K562 (cell line): ENCODE measurements around the gene MOCOS. TPM values are rescaled to one million over a fixed set of nuclear protein-coding genes. Genes with fewer than 3 reads are reported as not detected.

Experiments used
- ATAC-seq: fragments of 200-7000 bp; cut with Tn5 transposase; 3 replicates; pipeline ENCODE4 v1.9.1; 2020; ENCODE audit warnings: moderate library complexity
- BruUV-seq: library from RNA; stranded (reverse); fragments of 400-500 nt; replicated peaks from 2 replicates; lab custom pipeline; 2021; lab: Mats Ljungman, UMichigan
- CTCF ChIA-PET: fragments of 300-600 bp; formaldehyde crosslinking; extraction: SDS; loops from one replicate; lab custom pipeline; 2021; ENCODE audit warnings: low intra/inter-chr PET ratio; lab: Yijun Ruan, JAX
- POLR2A ChIA-PET: fragments of 300-600, 350-650 bp; sonication (Branson Sonifier 250); formaldehyde crosslinking; extraction: SDS; loops from one replicate; lab custom pipeline; 2021; ENCODE audit warnings: antibody characterized with exemption, inconsistent platforms; lab: Yijun Ruan, JAX
- DNase-seq, 4 experiments: peaks; one replicate each; pipeline versions ENCODE4 v3.0.0 to v3.0.0-alpha.2; 2011 to 2018; ENCODE audit warnings: low spot score in 3 of 4, mixed read lengths in 3 of 4; ENCODE audit errors: extremely low read depth in 1 of 4
- FAIRE-seq: peaks from 2 replicates; lab custom pipeline; 2011; peaks lifted over from hg19 to GRCh38; lab: Jason Lieb, UNC
- H2AFZ ChIP-seq: 2 replicates; pipeline ENCODE4 v1.6.0; 2011; ENCODE audit warnings: low read depth, low read length, control low read depth, inconsistent platforms
- H3K27ac ChIP-seq: fragments of 200-600 bp; 3 replicates; pipeline ENCODE4 v1.8.0; 2011; ENCODE audit warnings: low read depth, mild to moderate bottlenecking, control low read depth, inconsistent platforms, low read length, moderate library complexity, mixed read lengths; ENCODE audit errors: extremely low read depth
- H3K27me3 ChIP-seq, 2 experiments: fragments of 300-600 bp in 1 of 2; 2 replicates in 1 of 2; 3 replicates in 1 of 2; pipeline versions ENCODE4 v1.6.0 to v1.8.0; 2011; ENCODE audit warnings: inconsistent platforms in 2 of 2, low read length in 2 of 2, mild to moderate bottlenecking in 1 of 2, mixed read lengths in 1 of 2, moderate library complexity in 1 of 2; ENCODE audit not compliant: control insufficient read depth in 2 of 2, insufficient read depth in 2 of 2
- H3K36me3 ChIP-seq: fragments of 300-600 bp; 3 replicates; pipeline ENCODE4 v1.8.0; 2011; ENCODE audit warnings: mild to moderate bottlenecking, low read length, inconsistent platforms; ENCODE audit not compliant: control insufficient read depth, insufficient read depth
- H3K4me1 ChIP-seq, 2 experiments: fragments of 200-600 bp in 1 of 2; replicated peaks in 1 of 2; 2 replicates in 1 of 2; 3 replicates in 1 of 2; pipeline versions ENCODE4 v1.5.1 to v1.8.0; 2011; ENCODE audit warnings: inconsistent platforms in 2 of 2, low read length in 2 of 2, mild to moderate bottlenecking in 1 of 2, mixed read lengths in 1 of 2, moderate library complexity in 1 of 2; ENCODE audit not compliant: control insufficient read depth in 2 of 2, insufficient read depth in 2 of 2
- H3K4me2 ChIP-seq: 2 replicates; pipeline ENCODE4 v1.6.1; 2011; ENCODE audit warnings: low read length, control low read depth, inconsistent platforms, mixed read lengths; ENCODE audit not compliant: insufficient read depth
- H3K4me3 ChIP-seq: fragments of 200-600 bp; sonication (generic), shearing (Covaris generic); 2 replicates; pipeline ENCODE4 v1.5.1; 2016; ENCODE audit warnings: control low read depth, inconsistent platforms
- H3K79me2 ChIP-seq: fragments of 200-600 bp; 3 replicates; pipeline ENCODE4 v1.8.0; 2011; ENCODE audit warnings: low read length, inconsistent platforms; ENCODE audit not compliant: control insufficient read depth, insufficient read depth
- H3K9ac ChIP-seq, 2 experiments: 2 replicates each; pipeline versions ENCODE4 v1.6.0 to v1.6.1; 2011; ENCODE audit warnings: low read depth in 2 of 2, low read length in 2 of 2, control low read depth in 1 of 2, inconsistent platforms in 1 of 2, mild to moderate bottlenecking in 1 of 2, mixed read lengths in 1 of 2; ENCODE audit not compliant: insufficient read depth in 1 of 2
- H3K9me1 ChIP-seq: one replicate; pipeline ENCODE4 v1.6.0; 2011; ENCODE audit warnings: inconsistent platforms, mild to moderate bottlenecking, low read length, moderate library complexity; ENCODE audit not compliant: control insufficient read depth, insufficient read depth
- H3K9me3 ChIP-seq: replicated peaks from 2 replicates; pipeline ENCODE4 v1.5.1; 2011; ENCODE audit warnings: low read depth, low read length, inconsistent platforms; ENCODE audit not compliant: control insufficient read depth, insufficient read depth
- H4K20me1 ChIP-seq: replicated peaks from 2 replicates; pipeline ENCODE4 v1.6.1; 2011; ENCODE audit warnings: low read length, inconsistent platforms, mixed read lengths; ENCODE audit not compliant: control insufficient read depth, insufficient read depth
- CAMTA2 ChIP-seq: fragments of 250-450 bp; sonication (Bioruptor Pico); conservative IDR thresholded peaks from 2 replicates; pipeline ENCODE4 v1.5.1; 2022
- CBX5 ChIP-seq: IDR thresholded peaks from 2 replicates; pipeline ENCODE4 v1.6.1; 2014; ENCODE audit warnings: low read depth, borderline replicate concordance
- CC2D1A ChIP-seq: fragments of 450-650 bp; IDR thresholded peaks from 2 replicates; pipeline ENCODE4 v1.6.1; 2017; ENCODE audit warnings: mild to moderate bottlenecking
- E2F6 ChIP-seq, 2 experiments: IDR thresholded peaks; 2 replicates each; pipeline ENCODE4 v1.6.1; 2011; ENCODE audit warnings: borderline replicate concordance in 1 of 2, control low read depth in 1 of 2, low read depth in 1 of 2, low read length in 1 of 2, mild to moderate bottlenecking in 1 of 2, mixed read lengths in 1 of 2, moderate library complexity in 1 of 2; ENCODE audit not compliant: insufficient read depth in 1 of 2, insufficient read length in 1 of 2, poor library complexity in 1 of 2, severe bottlenecking in 1 of 2; ENCODE audit errors: extremely low read depth in 1 of 2
- FOXM1 ChIP-seq, 2 experiments: fragments of 450-650 bp in 1 of 2; sonication (generic) in 1 of 2; formaldehyde crosslinking in 1 of 2; IDR thresholded peaks; 2 replicates each; pipeline versions ENCODE4 v1.6.1 to v1.9.0; 2017 to 2022; ENCODE audit warnings: low read depth in 2 of 2, mild to moderate bottlenecking in 2 of 2, missing genetic modification reagents in 1 of 2, moderate library complexity in 1 of 2
- HDAC3 ChIP-seq: fragments of 450-650 bp; IDR thresholded peaks from 2 replicates; pipeline ENCODE4 v1.6.1; 2018; ENCODE audit warnings: borderline replicate concordance, mild to moderate bottlenecking, moderate library complexity; ENCODE audit not compliant: partially characterized antibody
- HMBOX1 ChIP-seq: sonication (generic); IDR thresholded peaks from 2 replicates; pipeline ENCODE4 v1.6.1; 2016
- RBM39 ChIP-seq: fragments of 200-400 bp; formaldehyde crosslinking; optimal IDR thresholded peaks from 2 replicates; pipeline ENCODE3; 2018; ENCODE audit warnings: low read depth, low read length
- RUNX1 ChIP-seq: sonication (generic); IDR thresholded peaks from 2 replicates; pipeline ENCODE4 v1.6.1; 2016; ENCODE audit warnings: antibody characterized with exemption, low read depth
- TFE3 ChIP-seq: fragments of 450-650 bp; formaldehyde crosslinking; IDR thresholded peaks from 2 replicates; pipeline ENCODE4 v1.4.0; 2020; ENCODE audit warnings: mild to moderate bottlenecking, mixed read lengths
- TOE1 ChIP-seq, 2 experiments: fragments of 450-650 bp in 1 of 2; sonication (generic) in 1 of 2; formaldehyde crosslinking in 1 of 2; IDR thresholded peaks; 2 replicates each; pipeline versions ENCODE4 v1.7.1 to v1.8.0; 2016 to 2022; ENCODE audit warnings: borderline replicate concordance in 2 of 2, mild to moderate bottlenecking in 2 of 2, antibody characterized with exemption in 1 of 2, inconsistent platforms in 1 of 2, low read depth in 1 of 2, missing genetic modification reagents in 1 of 2, moderate library complexity in 1 of 2
- UBTF ChIP-seq, 2 experiments: IDR thresholded peaks; 2 replicates each; pipeline ENCODE4 v1.6.1; 2012; ENCODE audit warnings: improper control_type of control experiment in 2 of 2, low read depth in 2 of 2, low read length in 2 of 2, borderline replicate concordance in 1 of 2
- WGBS: fragments of 100-300 bp; shearing (Covaris generic); methylation state at CpG from one replicate; pipeline ENCODE4 v1.1.6; 2016; ENCODE audit warnings: low coverage, mixed read lengths; ENCODE audit not compliant: insufficient coverage; ENCODE audit errors: missing lambda C conversion rate; 5-methylcytosine and 5-hydroxymethylcytosine counted together
- in situ Hi-C: fragments of 300-500 bp; cut with MboI; formaldehyde crosslinking; loops from 4 replicates; pipeline ENCODE4 v1.15.0; 2018; ENCODE audit warnings: inconsistent platforms, mixed read lengths
- intact Hi-C: fragments of 100-400 bp; cut with micrococcal nuclease; formaldehyde crosslinking; loops from 2 replicates; pipeline ENCODE4 v1.14.2; 2022
- polyA plus RNA-seq, 8 experiments: library from polyadenylated mRNA; depleted of rRNA in 4 of 8; stranded (reverse) in 5 of 8; unstranded in 3 of 8; fragments of >200 nt; fragmentation: Nextera tagmentation in 2 of 8; fragmentation: Illumina TruSeq in 1 of 8; extraction: Ambion mirVana in 2 of 8; extraction: Trizol in 1 of 8; gene quantifications; 2 replicates each; pipeline versions ENCODE4 v1.2.1 to v1.2.3, GENCODE V29; 2011 to 2014; ENCODE audit warnings: inconsistent platforms in 1 of 8, missing spikeins in 1 of 8
- total RNA-seq, 7 experiments: library from RNA; depleted of rRNA in 6 of 7; stranded (reverse); fragments of >200 nt in 6 of 7; fragmentation: Illumina TruSeq in 2 of 7; extraction: Trizol in 2 of 7; gene quantifications; 2 replicates each; pipeline versions ENCODE4 v1.2.1 to v1.2.3, GENCODE V29; 2011 to 2021; ENCODE audit warnings: low replicate concordance in 1 of 7

Gene MOCOS
- total and polyA plus RNA-seq, 9 of the 15 experiments (the other 6 are each of a cell fraction or from before 2014, with no cell fraction given): 4.5 to 12.4 (median 9.1) TPM

- Histone ChIP-seq H3K9me1 (no peaks in the 10 kb centered on the region), H3K79me2 (peaks cover 22% of the 10 kb centered on the region), H3K9me3 (no peaks in the 10 kb centered on the region), H2AFZ (no peak overlapping the region), H3K4me3 (no peak overlapping the region), H3K4me2 (no peak overlapping the region), H3K9ac (no peak overlapping the region), H3K4me1 (peaks cover 17 to 31% of the 10 kb centered on the region in 2 experiments), H3K36me3 (peaks cover 5% of the 10 kb centered on the region; the same call in 2 of the 3 replicates), H3K27me3 (no peaks in the 10 kb centered on the region), H3K27ac (no peak overlapping the region), H4K20me1 (no peaks in the 10 kb centered on the region)
- ATAC-seq: no peak
- BruUV-seq: no TSS peak
- in situ Hi-C loops (no loop called here), intact Hi-C loops (no loop called here)
- TF ChIP-seq HDAC3: no peak
- no peak for TF ChIP-seq FOXM1 (IDR thresholded peaks at IDR 0.05; ENCODE audit: low read depth)
- no peak for TF ChIP-seq FOXM1 (CRISPR knock-in tag; IDR thresholded peaks at IDR 0.05; ENCODE audit: low read depth)
- TF ChIP-seq HMBOX1: no peak
- TF ChIP-seq CAMTA2 (CRISPR knock-in tag): no peak
- TF ChIP-seq RUNX1: no peak
- no peak for TF ChIP-seq RBM39
- no peak for TF ChIP-seq CC2D1A
- no peak for TF ChIP-seq TOE1 (IDR thresholded peaks at IDR 0.05; ENCODE audit: borderline replicate concordance)
- no peak for TF ChIP-seq TOE1 (CRISPR knock-in tag; IDR thresholded peaks at IDR 0.05; ENCODE audit: borderline replicate concordance, low read depth)
- no peak for TF ChIP-seq CBX5
- TF ChIP-seq TFE3: no peak
- TF ChIP-seq UBTF (IDR thresholded peaks at IDR 0.05; ENCODE audit: borderline replicate concordance in 1 of 2, low read depth in 2 of 2, low read length in 2 of 2): no peak
- no peak for TF ChIP-seq E2F6 (IDR thresholded peaks at IDR 0.05; ENCODE audit: borderline replicate concordance in 1 of 2, extremely low read depth in 1 of 2, insufficient read depth in 1 of 2, insufficient read length in 1 of 2, low read depth in 1 of 2, low read length in 1 of 2, poor library complexity in 1 of 2, severe bottlenecking in 1 of 2)
- CTCF ChIA-PET: no interaction called here
- FAIRE-seq: no peak
- POLR2A ChIA-PET: interaction anchor here (0.7 to 1.5 kb wide), 3 partner anchors 14 to 113 kb away, joined by 3 to 4 read pairs (median 3); partner anchors contain the start of gene FHOD3
- WGBS: 37% methylated on average over 3 of the region's 3 CpGs
- no peak for DNase-seq
These were observed 2.1 kb upstream of the MOCOS start for GRCh38 chr18:36185157-36185556.
